Measurements from ENCODE around the gene SORBS1.

Gene SORBS1

GRCh38 chr10:95389176-95389575 lies 172.0 kb downstream of the SORBS1 start:
- TF ChIP-seq, protein P1, sequence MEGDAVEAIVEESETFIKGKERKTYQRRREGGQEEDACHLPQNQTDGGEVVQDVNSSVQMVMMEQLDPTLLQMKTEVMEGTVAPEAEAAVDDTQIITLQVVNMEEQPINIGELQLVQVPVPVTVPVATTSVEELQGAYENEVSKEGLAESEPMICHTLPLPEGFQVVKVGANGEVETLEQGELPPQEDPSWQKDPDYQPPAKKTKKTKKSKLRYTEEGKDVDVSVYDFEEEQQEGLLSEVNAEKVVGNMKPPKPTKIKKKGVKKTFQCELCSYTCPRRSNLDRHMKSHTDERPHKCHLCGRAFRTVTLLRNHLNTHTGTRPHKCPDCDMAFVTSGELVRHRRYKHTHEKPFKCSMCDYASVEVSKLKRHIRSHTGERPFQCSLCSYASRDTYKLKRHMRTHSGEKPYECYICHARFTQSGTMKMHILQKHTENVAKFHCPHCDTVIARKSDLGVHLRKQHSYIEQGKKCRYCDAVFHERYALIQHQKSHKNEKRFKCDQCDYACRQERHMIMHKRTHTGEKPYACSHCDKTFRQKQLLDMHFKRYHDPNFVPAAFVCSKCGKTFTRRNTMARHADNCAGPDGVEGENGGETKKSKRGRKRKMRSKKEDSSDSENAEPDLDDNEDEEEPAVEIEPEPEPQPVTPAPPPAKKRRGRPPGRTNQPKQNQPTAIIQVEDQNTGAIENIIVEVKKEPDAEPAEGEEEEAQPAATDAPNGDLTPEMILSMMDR (IDR thresholded peaks at IDR 0.05; ENCODE audit: insufficient read depth, low read length) = no peak
- TF ChIP-seq POLR2AphosphoS5 (IDR thresholded peaks at IDR 0.05; ENCODE audit: low read depth) = no peak
- Histone ChIP-seq H3K27me3 (ENCODE audit: insufficient read depth, poor library complexity, severe bottlenecking) (no peaks in the 10 kb centered on the region), H3K4me3 (replicated peaks; ENCODE audit: insufficient read depth, low read length) (no peak overlapping the region), H3K27ac (replicated peaks) (no peak overlapping the region)
- DNase-seq (ENCODE audit: low read depth in 1 of 2, low spot score in 1 of 2) = no peak

DNA sequence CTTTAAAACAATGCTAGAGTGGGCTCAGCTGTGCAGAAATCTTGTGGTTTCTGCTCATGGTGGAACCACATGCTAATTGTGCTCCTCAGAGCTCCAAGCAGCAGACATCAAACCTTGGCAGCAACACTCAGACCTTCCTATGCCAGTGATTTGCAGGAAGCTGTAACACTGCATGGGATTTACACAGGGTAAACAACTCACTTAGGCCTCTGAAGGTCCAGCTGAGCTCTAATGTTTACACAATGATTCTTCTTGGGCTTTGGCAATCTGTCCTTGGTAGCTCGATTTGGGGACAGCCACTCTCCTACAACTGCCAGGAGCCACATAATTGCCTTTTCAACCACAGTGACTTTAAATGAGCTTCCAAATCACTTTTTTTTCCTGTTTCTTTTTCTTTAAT lies 172.6 kb downstream of the SORBS1 start:
- no peak for DNase-seq (ENCODE audit: low read depth in 1 of 2, low spot score in 1 of 2)
- no peak overlapping the region for H3K4me3 ChIP-seq (replicated peaks; ENCODE audit: insufficient read depth, low read length)
- H3K27me3 ChIP-seq (ENCODE audit: insufficient read depth, poor library complexity, severe bottlenecking) = no peaks in the 10 kb centered on the region
- no peak overlapping the region for H3K27ac ChIP-seq (replicated peaks)
- TF ChIP-seq SPI1 (IDR thresholded peaks at IDR 0.05; ENCODE audit: borderline replicate concordance, low read depth) = no peak
- TF ChIP-seq, protein P2, sequence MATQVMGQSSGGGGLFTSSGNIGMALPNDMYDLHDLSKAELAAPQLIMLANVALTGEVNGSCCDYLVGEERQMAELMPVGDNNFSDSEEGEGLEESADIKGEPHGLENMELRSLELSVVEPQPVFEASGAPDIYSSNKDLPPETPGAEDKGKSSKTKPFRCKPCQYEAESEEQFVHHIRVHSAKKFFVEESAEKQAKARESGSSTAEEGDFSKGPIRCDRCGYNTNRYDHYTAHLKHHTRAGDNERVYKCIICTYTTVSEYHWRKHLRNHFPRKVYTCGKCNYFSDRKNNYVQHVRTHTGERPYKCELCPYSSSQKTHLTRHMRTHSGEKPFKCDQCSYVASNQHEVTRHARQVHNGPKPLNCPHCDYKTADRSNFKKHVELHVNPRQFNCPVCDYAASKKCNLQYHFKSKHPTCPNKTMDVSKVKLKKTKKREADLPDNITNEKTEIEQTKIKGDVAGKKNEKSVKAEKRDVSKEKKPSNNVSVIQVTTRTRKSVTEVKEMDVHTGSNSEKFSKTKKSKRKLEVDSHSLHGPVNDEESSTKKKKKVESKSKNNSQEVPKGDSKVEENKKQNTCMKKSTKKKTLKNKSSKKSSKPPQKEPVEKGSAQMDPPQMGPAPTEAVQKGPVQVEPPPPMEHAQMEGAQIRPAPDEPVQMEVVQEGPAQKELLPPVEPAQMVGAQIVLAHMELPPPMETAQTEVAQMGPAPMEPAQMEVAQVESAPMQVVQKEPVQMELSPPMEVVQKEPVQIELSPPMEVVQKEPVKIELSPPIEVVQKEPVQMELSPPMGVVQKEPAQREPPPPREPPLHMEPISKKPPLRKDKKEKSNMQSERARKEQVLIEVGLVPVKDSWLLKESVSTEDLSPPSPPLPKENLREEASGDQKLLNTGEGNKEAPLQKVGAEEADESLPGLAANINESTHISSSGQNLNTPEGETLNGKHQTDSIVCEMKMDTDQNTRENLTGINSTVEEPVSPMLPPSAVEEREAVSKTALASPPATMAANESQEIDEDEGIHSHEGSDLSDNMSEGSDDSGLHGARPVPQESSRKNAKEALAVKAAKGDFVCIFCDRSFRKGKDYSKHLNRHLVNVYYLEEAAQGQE (IDR thresholded peaks at IDR 0.05; ENCODE audit: insufficient replicate concordance, low read depth) = no peak
- TF ChIP-seq POLR2AphosphoS5 (IDR thresholded peaks at IDR 0.05; ENCODE audit: low read depth) = no peak
- TF ChIP-seq GABPA (IDR thresholded peaks at IDR 0.05; ENCODE audit: low read depth) = no peak
- TF ChIP-seq, protein P1 (IDR thresholded peaks at IDR 0.05; ENCODE audit: insufficient read depth, low read length) = no peak

GRCh38 chr10:95388109-95388471 lies 173.1 kb downstream of the SORBS1 start:
- H3K27me3 ChIP-seq (ENCODE audit: insufficient read depth, poor library complexity, severe bottlenecking) = no peaks in the 10 kb centered on the region
- TF ChIP-seq, protein P1 (IDR thresholded peaks at IDR 0.05; ENCODE audit: insufficient read depth, low read length) = no peak
- no peak overlapping the region for H3K27ac ChIP-seq (replicated peaks)
- DNase-seq (ENCODE audit: low read depth in 1 of 2, low spot score in 1 of 2) = no peak
- no peak overlapping the region for H3K4me3 ChIP-seq (replicated peaks; ENCODE audit: insufficient read depth, low read length)

- Histone ChIP-seq H3K4me3 (replicated peaks; ENCODE audit: insufficient read depth, low read length) (no peak overlapping the region), H3K27ac (replicated peaks) (no peak overlapping the region), H3K27me3 (ENCODE audit: insufficient read depth, poor library complexity, severe bottlenecking) (peaks cover 8% of the 10 kb centered on the region)
- no peak for DNase-seq (ENCODE audit: low read depth in 1 of 2, low spot score in 1 of 2)
- TF ChIP-seq SPI1 (IDR thresholded peaks at IDR 0.05; ENCODE audit: borderline replicate concordance, low read depth) = no peak
- TF ChIP-seq, protein P2 (IDR thresholded peaks at IDR 0.05; ENCODE audit: insufficient replicate concordance, low read depth) = no peak
- TF ChIP-seq, protein P1 (IDR thresholded peaks at IDR 0.05; ENCODE audit: insufficient read depth, low read length) = no peak
Measured at GRCh38 chr10:95384011-95384704, 177.0 kb downstream of the SORBS1 start.
